PFSK-1 (cell line): ENCODE measurements around the gene GCH1. TPM values are rescaled to one million over a fixed set of nuclear protein-coding genes. Genes with fewer than 3 reads are reported as not detected.

ENCODE experiments used
- FOXP2 ChIP-seq: optimal IDR thresholded peaks from 2 replicates; pipeline ENCODE3; 2011; ENCODE audit warnings: borderline replicate concordance, control low read depth, inconsistent platforms; ENCODE audit not compliant: insufficient read depth; ENCODE audit errors: extremely low read length, extremely low read depth
- POLR2AphosphoS5 ChIP-seq: IDR thresholded peaks from 2 replicates; pipeline ENCODE4 v1.6.1; 2012; ENCODE audit warnings: low read depth, mild to moderate bottlenecking, control low read depth, low read length, moderate library complexity
- REST ChIP-seq, 2 experiments: IDR thresholded peaks; 2 replicates each; pipeline versions ENCODE4 v1.6.1 to v1.8.0; 2011 to 2012; ENCODE audit warnings: low read depth in 2 of 2, low read length in 2 of 2, control low read depth in 1 of 2, inconsistent platforms in 1 of 2, mild to moderate bottlenecking in 1 of 2, moderate library complexity in 1 of 2; ENCODE audit not compliant: insufficient read depth in 1 of 2
- SIN3A ChIP-seq: IDR thresholded peaks from 2 replicates; pipeline ENCODE4 v1.6.1; 2012; ENCODE audit warnings: mild to moderate bottlenecking, low read length, moderate library complexity, borderline replicate concordance; ENCODE audit not compliant: insufficient read depth
- TAF1 ChIP-seq: IDR thresholded peaks from 2 replicates; pipeline ENCODE4 v1.6.1; 2012; ENCODE audit warnings: low read length, control low read depth, borderline replicate concordance; ENCODE audit not compliant: insufficient read depth
- polyA plus RNA-seq: library from polyadenylated mRNA; unstranded; fragments of >200 nt; gene quantifications from one replicate; pipeline ENCODE4 v1.2.1, GENCODE V29; 2012; ENCODE audit warnings: low read depth, missing spikeins; ENCODE audit not compliant: insufficient read length

Gene GCH1
- 1.3 TPM for polyA plus RNA-seq

GRCh38 chr14:54902521-54903420 lies at the start of gene GCH1:
GCH1 (minus strand) TSS chr14:54902826; CDS start chr14:54902663, 163 bp downstream.
- no peak for TF ChIP-seq SIN3A
- no peak for TF ChIP-seq REST (IDR thresholded peaks at IDR 0.05; ENCODE audit: insufficient read depth in 1 of 2, low read depth in 2 of 2, low read length in 2 of 2)
- TF ChIP-seq TAF1 = no peak
- TF ChIP-seq FOXP2 = no peak
- no peak for TF ChIP-seq POLR2AphosphoS5

- TF ChIP-seq REST (IDR thresholded peaks at IDR 0.05; ENCODE audit: insufficient read depth in 1 of 2, low read depth in 2 of 2, low read length in 2 of 2) = no peak
- TF ChIP-seq SIN3A = no peak
- TF ChIP-seq TAF1 = no peak
- TF ChIP-seq FOXP2 = no peak
- no peak for TF ChIP-seq POLR2AphosphoS5
Observed at GRCh38 chr14:54947230-54947629, 44.6 kb upstream of the GCH1 start.

- TF ChIP-seq TAF1 = no peak
- TF ChIP-seq POLR2AphosphoS5 = no peak
- TF ChIP-seq FOXP2 = no peak
- TF ChIP-seq REST (IDR thresholded peaks at IDR 0.05; ENCODE audit: insufficient read depth in 1 of 2, low read depth in 2 of 2, low read length in 2 of 2) = no peak
- TF ChIP-seq SIN3A = no peak
Observed at GRCh38 chr14:54946500-54946899, 43.9 kb upstream of the GCH1 start.

- no peak for TF ChIP-seq FOXP2
- TF ChIP-seq REST (IDR thresholded peaks at IDR 0.05; ENCODE audit: insufficient read depth in 1 of 2, low read depth in 2 of 2, low read length in 2 of 2) = no peak
- TF ChIP-seq SIN3A = no peak
- no peak for TF ChIP-seq TAF1
- TF ChIP-seq POLR2AphosphoS5 = no peak
Observed at GRCh38 chr14:54944737-54945391, 42.2 kb upstream of the GCH1 start.
